ENCODE measurements around the gene MLANA. TPM values are rescaled to one million over a fixed set of nuclear protein-coding genes. Genes with fewer than 3 reads are reported as not detected.
A peak's percentile ranks its signal among the peaks of the same experiment; 100 is the strongest.

The MLANA gene
- total and polyA plus RNA-seq, 10 of the 15 experiments (the other 5 are each of a cell fraction or from before 2014, with no cell fraction given), result 0.11 to 0.26 (median 0.13) TPM; not detected in 6

DNA sequence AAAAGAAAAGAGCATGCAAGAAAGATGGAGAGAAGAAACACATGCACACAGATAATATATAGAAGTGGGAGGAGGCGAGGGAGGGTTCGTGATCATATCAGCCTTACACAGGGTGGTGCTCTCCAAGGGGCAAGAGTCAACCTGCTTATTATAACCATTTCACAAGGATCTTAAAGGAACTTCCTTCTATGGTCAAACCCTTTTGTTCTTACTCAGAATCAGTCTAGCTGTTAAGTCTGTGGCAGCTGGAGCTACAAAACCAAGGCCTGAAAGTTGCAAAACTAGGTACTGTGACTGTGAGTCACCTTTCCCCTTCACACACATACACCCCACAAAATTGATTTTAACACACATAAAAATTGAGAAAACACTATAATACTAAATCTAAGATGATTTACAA, 39.2 kb upstream of the MLANA start (continued):
- TF ChIP-seq BHLHE40 (IDR thresholded peaks at IDR 0.05; ENCODE audit: borderline replicate concordance in 1 of 2, low read depth in 2 of 2, low read length in 1 of 2) (peak in 1 of 2 experiments; percentile 49; a peak in 1 of 4 replicates), SP1 (IDR thresholded peaks at IDR 0.05; ENCODE audit: low read depth, low read length) (peak; percentile 13), BRCA1 (IDR thresholded peaks at IDR 0.05; ENCODE audit: low read depth, low read length) (no peak), GABPA (IDR thresholded peaks at IDR 0.05; ENCODE audit: low read depth) (no peak), RBBP5 (conservative IDR thresholded peaks at IDR 0.05) (no peak), BACH1 (IDR thresholded peaks at IDR 0.05; ENCODE audit: borderline replicate concordance) (peak; percentile 83; the same call in 1 of the 2 replicates), RUNX3 (IDR thresholded peaks at IDR 0.05; ENCODE audit: low read length) (peak; percentile 78), SREBF2 (IDR thresholded peaks at IDR 0.05; ENCODE audit: low read length) (no peak), MYB (IDR thresholded peaks at IDR 0.05; ENCODE audit: borderline replicate concordance, low read depth, low read length) (no peak), POLR2A (IDR thresholded peaks at IDR 0.05; ENCODE audit: low read depth, low read length) (no peak), MTA2 (IDR thresholded peaks at IDR 0.05; ENCODE audit: low read depth) (peak; percentile 84), EZH2 (IDR thresholded peaks at IDR 0.05; ENCODE audit: borderline replicate concordance, control insufficient read depth, low read depth, low read length) (no peak), ZNF207 (IDR thresholded peaks at IDR 0.05; ENCODE audit: borderline replicate concordance) (no peak), TAF1 (IDR thresholded peaks at IDR 0.05; ENCODE audit: borderline replicate concordance, low read depth, low read length) (no peak), WRNIP1 (IDR thresholded peaks at IDR 0.05; ENCODE audit: borderline replicate concordance, low read depth, low read length) (no peak)
- TF ChIP-seq, protein P1, sequence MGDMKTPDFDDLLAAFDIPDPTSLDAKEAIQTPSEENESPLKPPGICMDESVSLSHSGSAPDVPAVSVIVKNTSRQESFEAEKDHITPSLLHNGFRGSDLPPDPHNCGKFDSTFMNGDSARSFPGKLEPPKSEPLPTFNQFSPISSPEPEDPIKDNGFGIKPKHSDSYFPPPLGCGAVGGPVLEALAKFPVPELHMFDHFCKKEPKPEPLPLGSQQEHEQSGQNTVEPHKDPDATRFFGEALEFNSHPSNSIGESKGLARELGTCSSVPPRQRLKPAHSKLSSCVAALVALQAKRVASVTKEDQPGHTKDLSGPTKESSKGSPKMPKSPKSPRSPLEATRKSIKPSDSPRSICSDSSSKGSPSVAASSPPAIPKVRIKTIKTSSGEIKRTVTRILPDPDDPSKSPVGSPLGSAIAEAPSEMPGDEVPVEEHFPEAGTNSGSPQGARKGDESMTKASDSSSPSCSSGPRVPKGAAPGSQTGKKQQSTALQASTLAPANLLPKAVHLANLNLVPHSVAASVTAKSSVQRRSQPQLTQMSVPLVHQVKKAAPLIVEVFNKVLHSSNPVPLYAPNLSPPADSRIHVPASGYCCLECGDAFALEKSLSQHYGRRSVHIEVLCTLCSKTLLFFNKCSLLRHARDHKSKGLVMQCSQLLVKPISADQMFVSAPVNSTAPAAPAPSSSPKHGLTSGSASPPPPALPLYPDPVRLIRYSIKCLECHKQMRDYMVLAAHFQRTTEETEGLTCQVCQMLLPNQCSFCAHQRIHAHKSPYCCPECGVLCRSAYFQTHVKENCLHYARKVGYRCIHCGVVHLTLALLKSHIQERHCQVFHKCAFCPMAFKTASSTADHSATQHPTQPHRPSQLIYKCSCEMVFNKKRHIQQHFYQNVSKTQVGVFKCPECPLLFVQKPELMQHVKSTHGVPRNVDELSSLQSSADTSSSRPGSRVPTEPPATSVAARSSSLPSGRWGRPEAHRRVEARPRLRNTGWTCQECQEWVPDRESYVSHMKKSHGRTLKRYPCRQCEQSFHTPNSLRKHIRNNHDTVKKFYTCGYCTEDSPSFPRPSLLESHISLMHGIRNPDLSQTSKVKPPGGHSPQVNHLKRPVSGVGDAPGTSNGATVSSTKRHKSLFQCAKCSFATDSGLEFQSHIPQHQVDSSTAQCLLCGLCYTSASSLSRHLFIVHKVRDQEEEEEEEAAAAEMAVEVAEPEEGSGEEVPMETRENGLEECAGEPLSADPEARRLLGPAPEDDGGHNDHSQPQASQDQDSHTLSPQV (IDR thresholded peaks at IDR 0.05), result no peak
- TF ChIP-seq, protein P2, sequence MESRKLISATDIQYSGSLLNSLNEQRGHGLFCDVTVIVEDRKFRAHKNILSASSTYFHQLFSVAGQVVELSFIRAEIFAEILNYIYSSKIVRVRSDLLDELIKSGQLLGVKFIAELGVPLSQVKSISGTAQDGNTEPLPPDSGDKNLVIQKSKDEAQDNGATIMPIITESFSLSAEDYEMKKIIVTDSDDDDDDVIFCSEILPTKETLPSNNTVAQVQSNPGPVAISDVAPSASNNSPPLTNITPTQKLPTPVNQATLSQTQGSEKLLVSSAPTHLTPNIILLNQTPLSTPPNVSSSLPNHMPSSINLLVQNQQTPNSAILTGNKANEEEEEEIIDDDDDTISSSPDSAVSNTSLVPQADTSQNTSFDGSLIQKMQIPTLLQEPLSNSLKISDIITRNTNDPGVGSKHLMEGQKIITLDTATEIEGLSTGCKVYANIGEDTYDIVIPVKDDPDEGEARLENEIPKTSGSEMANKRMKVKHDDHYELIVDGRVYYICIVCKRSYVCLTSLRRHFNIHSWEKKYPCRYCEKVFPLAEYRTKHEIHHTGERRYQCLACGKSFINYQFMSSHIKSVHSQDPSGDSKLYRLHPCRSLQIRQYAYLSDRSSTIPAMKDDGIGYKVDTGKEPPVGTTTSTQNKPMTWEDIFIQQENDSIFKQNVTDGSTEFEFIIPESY (IDR thresholded peaks at IDR 0.05), result 0 out of 2 replicates have a peak, but pooled peaks have one; percentile 46
- TF ChIP-seq, protein P3, sequence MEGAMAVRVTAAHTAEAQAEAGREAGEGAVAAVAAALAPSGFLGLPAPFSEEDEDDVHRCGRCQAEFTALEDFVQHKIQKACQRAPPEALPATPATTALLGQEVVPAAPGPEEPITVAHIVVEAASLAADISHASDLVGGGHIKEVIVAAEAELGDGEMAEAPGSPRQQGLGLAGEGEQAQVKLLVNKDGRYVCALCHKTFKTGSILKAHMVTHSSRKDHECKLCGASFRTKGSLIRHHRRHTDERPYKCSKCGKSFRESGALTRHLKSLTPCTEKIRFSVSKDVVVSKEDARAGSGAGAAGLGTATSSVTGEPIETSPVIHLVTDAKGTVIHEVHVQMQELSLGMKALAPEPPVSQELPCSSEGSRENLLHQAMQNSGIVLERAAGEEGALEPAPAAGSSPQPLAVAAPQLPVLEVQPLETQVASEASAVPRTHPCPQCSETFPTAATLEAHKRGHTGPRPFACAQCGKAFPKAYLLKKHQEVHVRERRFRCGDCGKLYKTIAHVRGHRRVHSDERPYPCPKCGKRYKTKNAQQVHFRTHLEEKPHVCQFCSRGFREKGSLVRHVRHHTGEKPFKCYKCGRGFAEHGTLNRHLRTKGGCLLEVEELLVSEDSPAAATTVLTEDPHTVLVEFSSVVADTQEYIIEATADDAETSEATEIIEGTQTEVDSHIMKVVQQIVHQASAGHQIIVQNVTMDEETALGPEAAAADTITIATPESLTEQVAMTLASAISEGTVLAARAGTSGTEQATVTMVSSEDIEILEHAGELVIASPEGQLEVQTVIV (IDR thresholded peaks at IDR 0.05; ENCODE audit: borderline replicate concordance, partially characterized antibody), result no peak
- TF ChIP-seq, protein P4, sequence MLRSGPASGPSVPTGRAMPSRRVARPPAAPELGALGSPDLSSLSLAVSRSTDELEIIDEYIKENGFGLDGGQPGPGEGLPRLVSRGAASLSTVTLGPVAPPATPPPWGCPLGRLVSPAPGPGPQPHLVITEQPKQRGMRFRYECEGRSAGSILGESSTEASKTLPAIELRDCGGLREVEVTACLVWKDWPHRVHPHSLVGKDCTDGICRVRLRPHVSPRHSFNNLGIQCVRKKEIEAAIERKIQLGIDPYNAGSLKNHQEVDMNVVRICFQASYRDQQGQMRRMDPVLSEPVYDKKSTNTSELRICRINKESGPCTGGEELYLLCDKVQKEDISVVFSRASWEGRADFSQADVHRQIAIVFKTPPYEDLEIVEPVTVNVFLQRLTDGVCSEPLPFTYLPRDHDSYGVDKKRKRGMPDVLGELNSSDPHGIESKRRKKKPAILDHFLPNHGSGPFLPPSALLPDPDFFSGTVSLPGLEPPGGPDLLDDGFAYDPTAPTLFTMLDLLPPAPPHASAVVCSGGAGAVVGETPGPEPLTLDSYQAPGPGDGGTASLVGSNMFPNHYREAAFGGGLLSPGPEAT (IDR thresholded peaks at IDR 0.05; ENCODE audit: low read depth), result peak; percentile 63
